Mesodermal cell (in vitro differentiated cells): ENCODE measurements around the gene OSTM1.

Experiments
- H3K27ac ChIP-seq: 2 replicates; pipeline ENCODE4 v1.7.0; 2013; ENCODE audit warnings: mild to moderate bottlenecking, low read depth, low read length, moderate library complexity; ENCODE audit not compliant: severe bottlenecking
- H3K36me3 ChIP-seq: 2 replicates; pipeline ENCODE4 v1.7.1; 2013; ENCODE audit warnings: mild to moderate bottlenecking, low read length, moderate library complexity; ENCODE audit not compliant: control insufficient read depth, insufficient read depth
- H3K4me1 ChIP-seq: one replicate; pipeline ENCODE4 v1.7.1; 2013; ENCODE audit warnings: mild to moderate bottlenecking, low read length; ENCODE audit not compliant: insufficient read depth, control insufficient read depth, poor library complexity, severe bottlenecking
- H3K4me3 ChIP-seq: 2 replicates; pipeline ENCODE4 v1.7.0; 2013; ENCODE audit warnings: low read length, control low read depth, mild to moderate bottlenecking; ENCODE audit not compliant: insufficient read depth, poor library complexity, severe bottlenecking; ENCODE audit errors: extremely low read depth
- H3K9me3 ChIP-seq: 2 replicates; pipeline ENCODE4 v1.7.1; 2013; ENCODE audit warnings: mild to moderate bottlenecking, low read length, moderate library complexity; ENCODE audit not compliant: control insufficient read depth
- WGBS, 2 experiments: methylation state at CpG; one replicate each; pipeline ENCODE4 v1.1.5; 2013; ENCODE audit warnings: missing lambda C conversion rate in 2 of 2; ENCODE audit not compliant: insufficient coverage in 2 of 2; 5-methylcytosine and 5-hydroxymethylcytosine counted together

OSTM1 gene

DNA sequence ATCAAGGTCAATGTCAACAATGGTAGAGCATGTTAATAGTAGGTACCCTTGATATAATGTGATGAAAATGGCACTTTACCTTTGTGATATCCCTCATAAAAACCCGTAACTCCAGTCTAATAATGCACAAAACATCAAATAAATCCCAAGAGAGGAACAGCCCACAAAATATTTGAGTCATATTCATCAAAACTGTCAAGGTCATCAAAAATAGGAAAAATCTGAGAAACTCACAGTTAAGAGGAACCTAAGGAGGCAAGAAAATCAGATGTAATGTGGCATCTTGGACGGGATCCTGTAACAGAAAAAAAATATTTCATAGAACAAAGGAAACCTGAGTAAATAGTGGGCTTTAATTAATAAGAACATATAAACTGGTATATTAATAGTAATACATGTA is 25.5 kb upstream of the OSTM1 start:
- no CpG with 5 or more reads among the region's 2 CpGs for WGBS, 2 experiments
- Histone ChIP-seq H3K36me3 (no peaks in the 10 kb centered on the region), H3K9me3 (no peaks in the 10 kb centered on the region), H3K4me3 (no peak overlapping the region), H3K4me1 (no peaks in the 10 kb centered on the region), H3K27ac (no peak overlapping the region)

DNA sequence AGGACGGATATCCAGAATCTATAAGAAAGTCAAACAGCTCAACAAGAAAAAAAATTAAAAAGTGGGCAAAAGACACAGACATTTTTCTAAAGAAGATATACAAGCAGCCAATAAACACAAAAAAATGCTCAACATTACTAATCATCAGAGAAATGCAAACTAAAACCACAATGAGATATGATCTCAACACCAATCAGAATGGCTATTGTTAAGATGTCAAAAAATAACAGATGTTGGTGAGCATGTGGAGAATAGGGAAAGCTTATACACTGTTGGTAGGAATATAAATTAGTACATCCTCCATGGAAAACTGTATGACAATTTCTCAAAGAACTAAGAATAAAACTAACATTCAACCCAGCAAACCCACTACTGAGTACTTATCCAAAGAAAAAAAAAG is 23.3 kb upstream of the OSTM1 start:
- whole genome bisulfite sequencing, 2 experiments: 89 to 100% methylated on average over 1 of the region's 1 CpG
- H3K27ac ChIP-seq: no peak overlapping the region
- H3K4me3 ChIP-seq: no peak overlapping the region
- no peaks in the 10 kb centered on the region for H3K36me3 ChIP-seq
- H3K9me3 ChIP-seq: no peaks in the 10 kb centered on the region
- no peaks in the 10 kb centered on the region for H3K4me1 ChIP-seq

DNA sequence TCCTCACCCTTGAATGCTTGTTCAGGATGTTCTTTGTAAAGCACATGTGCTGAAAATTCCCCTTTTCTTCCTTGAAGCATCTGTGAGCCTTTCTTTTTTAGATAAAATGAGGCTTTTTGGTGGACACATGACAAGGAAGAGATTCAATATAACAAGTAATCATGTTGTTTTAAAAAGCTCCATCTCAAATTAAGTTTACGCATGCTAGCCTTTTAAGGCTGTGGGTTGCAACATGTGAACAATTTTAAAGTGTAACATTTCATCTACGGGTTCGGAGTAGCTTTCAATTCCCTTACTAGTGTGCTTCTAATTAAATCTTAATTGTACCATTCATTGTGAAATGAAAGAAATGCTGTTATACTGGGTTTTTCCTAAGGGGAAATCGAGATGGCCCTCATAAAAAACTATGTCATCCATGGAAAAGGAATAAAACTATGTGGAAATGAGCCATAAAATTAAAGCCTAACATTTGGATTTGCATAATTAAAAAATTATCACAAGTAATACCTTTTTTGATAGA is 19.3 kb upstream of the OSTM1 start:
- WGBS, 2 experiments: 100% methylated on average over 1 of the region's 4 CpGs
- no peaks in the 10 kb centered on the region for H3K9me3 ChIP-seq
- H3K27ac ChIP-seq: no peak overlapping the region

DNA sequence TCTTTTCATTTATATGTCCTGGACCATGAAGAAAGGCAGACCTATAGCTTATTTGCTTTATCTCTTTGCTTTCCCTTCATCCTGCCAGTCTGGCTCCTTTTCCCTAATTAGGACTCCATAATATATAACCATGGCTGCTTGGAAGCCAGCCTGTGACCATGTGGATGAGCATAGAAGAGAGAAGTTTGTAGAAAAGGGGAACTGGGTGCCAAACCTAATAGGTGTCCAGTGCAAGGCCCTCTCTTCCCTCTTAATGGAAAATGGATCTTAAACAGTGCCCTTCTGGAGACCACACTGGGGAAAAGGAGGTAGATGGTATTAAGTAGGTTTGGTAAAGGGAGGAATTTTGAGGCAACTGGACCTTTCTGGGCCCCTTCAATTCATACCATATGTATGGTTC is 16.7 kb upstream of the OSTM1 start:
- Histone ChIP-seq H3K9me3 (no peaks in the 10 kb centered on the region), H3K4me3 (no peak overlapping the region), H3K4me1 (no peaks in the 10 kb centered on the region), H3K27ac (no peak overlapping the region), H3K36me3 (no peaks in the 10 kb centered on the region)

More for the DNA sequence above, 19.3 kb upstream of the OSTM1 start:
- Histone ChIP-seq H3K4me3 (no peak overlapping the region), H3K36me3 (no peaks in the 10 kb centered on the region), H3K4me1 (no peaks in the 10 kb centered on the region)

DNA sequence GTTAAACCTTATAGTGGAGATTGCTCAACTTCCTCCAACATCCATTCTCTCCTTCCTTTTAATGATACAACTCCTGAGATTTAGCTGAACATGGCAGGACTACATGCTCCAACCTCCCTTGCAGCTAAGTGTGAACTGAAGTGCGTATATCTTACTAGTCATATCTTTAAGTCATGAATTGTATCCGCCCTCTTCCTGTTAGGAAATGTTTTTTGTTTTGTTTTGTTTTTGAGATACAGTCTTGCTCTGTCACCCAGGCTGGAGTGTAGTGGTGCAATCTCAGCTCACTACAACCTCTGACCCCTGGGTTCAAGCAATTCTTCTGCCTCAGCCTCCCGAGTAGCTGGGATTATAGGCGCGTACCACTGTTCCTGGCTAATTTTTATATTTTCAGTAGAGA is 8.8 kb upstream of the OSTM1 start:
- no peaks in the 10 kb centered on the region for H3K36me3 ChIP-seq
- 79% methylated on average over 3 of the region's 5 CpGs; no CpG with 5 or more reads in 1 of the 2 experiments for WGBS, 2 experiments
- no peak overlapping the region for H3K27ac ChIP-seq
- no peaks in the 10 kb centered on the region for H3K9me3 ChIP-seq
- no peak overlapping the region for H3K4me3 ChIP-seq
- H3K4me1 ChIP-seq: peaks cover 5% of the 10 kb centered on the region

DNA sequence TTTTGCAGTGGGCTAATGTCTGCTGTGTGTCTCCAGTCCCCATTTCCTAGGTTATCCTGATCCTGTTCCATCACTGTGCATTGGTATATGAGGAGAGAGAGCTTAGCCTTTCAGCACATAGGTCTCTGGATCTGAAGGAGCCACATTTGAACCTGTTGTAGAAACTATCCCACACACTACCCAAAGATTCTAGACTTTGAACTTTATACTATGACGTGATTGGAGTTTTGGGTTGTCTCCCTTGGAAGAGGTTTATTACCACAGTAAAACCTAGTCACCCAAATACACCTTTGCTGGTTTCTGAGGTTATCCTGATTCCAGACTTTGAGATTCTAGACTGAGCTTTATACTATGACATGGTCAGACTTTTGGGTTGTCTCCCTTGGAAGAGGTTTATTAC is 8.0 kb upstream of the OSTM1 start:
- Histone ChIP-seq H3K36me3 (no peaks in the 10 kb centered on the region), H3K4me3 (no peak overlapping the region), H3K27ac (no peak overlapping the region), H3K4me1 (peaks cover 5% of the 10 kb centered on the region), H3K9me3 (no peaks in the 10 kb centered on the region)
- WGBS, 2 experiments: no CpG with 5 or more reads among the region's 1 CpG

DNA sequence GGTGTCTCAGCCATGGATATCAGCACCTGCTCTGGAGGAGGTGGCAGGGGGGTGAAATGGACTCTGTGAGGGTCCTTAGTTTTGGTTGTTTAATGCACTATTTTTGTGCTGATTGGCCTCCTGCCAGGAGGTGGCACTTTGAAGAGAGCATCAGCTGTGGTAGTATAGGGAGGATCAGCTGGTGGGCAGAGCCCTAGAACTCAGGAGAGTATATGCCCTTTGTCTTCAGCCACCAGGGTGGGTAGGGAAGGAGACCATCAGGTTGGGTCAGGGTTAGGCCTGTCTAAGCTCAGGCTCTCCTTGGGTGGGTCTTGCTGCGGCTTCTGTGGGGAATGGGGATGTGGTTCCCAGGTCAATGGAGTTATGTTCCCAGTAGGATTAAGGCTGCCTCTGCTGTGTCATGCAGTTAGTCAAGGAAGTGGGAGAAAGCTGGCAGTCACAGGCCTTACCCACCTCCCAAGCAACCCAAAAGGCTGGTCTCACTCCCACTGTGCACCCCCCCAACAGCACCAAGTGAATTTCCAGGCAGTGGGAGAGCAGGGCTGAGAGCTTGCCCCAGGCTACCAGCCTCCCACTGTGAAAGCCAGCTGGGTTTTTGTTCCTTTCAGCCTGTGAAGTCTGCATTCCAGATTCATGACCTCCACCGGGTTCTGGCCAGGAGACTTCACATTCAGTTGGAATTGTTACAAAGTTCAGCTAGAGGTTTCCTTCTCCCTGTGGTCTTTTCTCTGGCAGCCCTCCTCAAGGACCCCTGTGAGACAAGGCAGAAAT is 5.7 kb upstream of the OSTM1 start:
- H3K9me3 ChIP-seq: no peaks in the 10 kb centered on the region
- peaks cover 8% of the 10 kb centered on the region for H3K4me1 ChIP-seq
- no peak overlapping the region for H3K27ac ChIP-seq
- H3K36me3 ChIP-seq: no peaks in the 10 kb centered on the region
- WGBS, 2 experiments: 43 to 51% methylated on average over 1 to 2 of the region's 2 CpGs
- H3K4me3 ChIP-seq: no peak overlapping the region

DNA sequence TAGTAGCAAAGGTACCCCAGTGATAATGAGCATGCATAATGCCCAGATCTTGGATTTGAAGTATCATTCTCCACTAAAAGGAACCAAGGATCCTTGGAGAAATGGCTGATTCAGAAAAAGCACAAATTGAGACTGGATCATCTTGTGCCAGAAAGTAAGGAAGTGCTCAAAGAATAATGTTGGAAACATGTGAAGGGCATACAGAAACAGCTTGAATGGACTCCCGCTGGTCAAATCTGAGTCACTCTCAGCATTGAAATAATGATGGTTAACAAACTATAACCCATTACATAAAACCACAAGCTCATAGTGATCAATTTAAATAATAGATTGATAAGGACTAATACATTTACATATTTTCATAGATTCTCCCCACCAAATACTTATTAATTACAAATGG is 3.6 kb upstream of the OSTM1 start:
- Histone ChIP-seq H3K4me1 (peaks cover 8% of the 10 kb centered on the region), H3K27ac (no peak overlapping the region), H3K36me3 (no peaks in the 10 kb centered on the region), H3K4me3 (no peak overlapping the region), H3K9me3 (no peaks in the 10 kb centered on the region)
- WGBS, 2 experiments: no CpG with 5 or more reads among the region's 1 CpG

DNA sequence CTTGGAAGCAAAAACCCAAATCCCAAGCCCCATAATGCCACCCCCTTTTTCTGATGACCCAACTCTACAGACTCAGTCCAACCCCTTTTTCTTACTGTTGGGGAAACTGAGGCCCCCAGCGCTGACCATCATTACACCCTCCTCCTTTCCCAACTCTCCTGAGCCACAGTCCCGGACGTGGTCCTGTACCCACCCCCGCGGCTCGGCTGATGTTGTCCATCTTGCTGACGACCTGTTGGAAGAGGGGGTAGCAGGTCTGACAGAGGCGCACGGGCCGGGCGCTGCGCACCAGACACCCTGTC is 533 bp downstream of the OSTM1 start:
- 10% methylated on average over 7 of the region's 12 CpGs; no CpG with 5 or more reads in 1 of the 2 experiments for WGBS, 2 experiments
- Histone ChIP-seq H3K27ac (no peak overlapping the region), H3K4me3 (peak overlapping the region; percentile 79)

DNA sequence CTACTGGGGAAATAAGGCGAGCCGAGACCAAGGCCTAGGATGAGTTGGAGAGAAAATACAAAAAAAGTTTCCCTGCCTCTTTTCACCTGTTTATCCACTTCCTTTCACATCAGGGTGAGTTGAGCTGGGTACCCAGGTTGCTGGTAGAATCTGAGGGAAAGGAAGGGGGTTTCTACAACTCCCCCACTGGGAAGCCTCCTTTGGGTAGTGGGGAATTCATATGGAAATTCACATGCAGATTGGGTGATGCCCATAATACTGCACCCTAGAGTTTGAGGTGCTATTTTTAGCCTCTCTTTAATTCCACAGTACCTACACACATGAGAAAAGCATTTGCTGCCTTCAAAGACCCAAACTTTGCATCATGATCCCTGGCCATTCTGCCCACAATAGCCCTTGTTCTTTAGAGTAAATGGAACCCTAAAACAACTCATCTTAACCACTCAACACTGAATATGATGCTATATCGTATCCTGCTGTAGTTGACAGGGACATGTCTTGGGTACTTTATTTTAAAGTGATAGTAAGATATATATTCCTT is 2.7 kb downstream of the OSTM1 start:
- peaks cover 2% of the 10 kb centered on the region for H3K4me1 ChIP-seq
- no CpG with 5 or more reads among the region's 3 CpGs for WGBS, 2 experiments
- H3K36me3 ChIP-seq: no peaks in the 10 kb centered on the region
- H3K27ac ChIP-seq: no peak overlapping the region
- H3K9me3 ChIP-seq: no peaks in the 10 kb centered on the region
- H3K4me3 ChIP-seq: no peak overlapping the region

More for the DNA sequence above, 533 bp downstream of the OSTM1 start:
- no peaks in the 10 kb centered on the region for H3K36me3 ChIP-seq
- peaks cover 2% of the 10 kb centered on the region for H3K4me1 ChIP-seq
- no peaks in the 10 kb centered on the region for H3K9me3 ChIP-seq

DNA sequence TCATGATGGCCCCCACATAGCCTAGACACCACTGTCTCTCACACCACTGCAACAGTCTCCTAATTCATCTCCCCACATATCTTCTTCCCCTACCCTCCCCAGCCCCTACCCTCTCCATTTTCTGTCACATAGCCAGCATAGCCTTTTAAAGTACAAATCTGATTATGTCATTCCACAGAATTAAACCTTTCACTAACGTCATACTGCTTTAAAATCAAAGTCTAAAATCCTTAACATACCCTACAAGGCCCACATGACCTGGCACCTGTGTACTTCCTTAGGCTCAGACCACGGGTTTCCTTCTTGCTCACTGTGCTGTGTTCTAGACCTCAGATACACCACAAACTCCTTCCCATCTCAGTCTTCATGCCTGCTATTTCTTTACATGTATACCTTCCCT is 5.9 kb downstream of the OSTM1 start:
- no peaks in the 10 kb centered on the region for H3K4me1 ChIP-seq
- peaks cover 3% of the 10 kb centered on the region for H3K36me3 ChIP-seq
- no peaks in the 10 kb centered on the region for H3K9me3 ChIP-seq
- 94% methylated on average over 2 of the region's 2 CpGs for WGBS, 2 experiments
- H3K27ac ChIP-seq: no peak overlapping the region
- H3K4me3 ChIP-seq: no peak overlapping the region
